GDM1 (cell line): ENCODE measurements around the gene PCP4L1.
"Not testable (repeated sequence)": the region's sequence is repeated elsewhere in the genome, so short reads cannot be mapped to it uniquely, and the experiment has no call there.

Experiments
- DNase-seq: peaks from one replicate; lab custom pipeline; 2025; lab: John Stamatoyannopoulos, UW

The PCP4L1 gene

DNA sequence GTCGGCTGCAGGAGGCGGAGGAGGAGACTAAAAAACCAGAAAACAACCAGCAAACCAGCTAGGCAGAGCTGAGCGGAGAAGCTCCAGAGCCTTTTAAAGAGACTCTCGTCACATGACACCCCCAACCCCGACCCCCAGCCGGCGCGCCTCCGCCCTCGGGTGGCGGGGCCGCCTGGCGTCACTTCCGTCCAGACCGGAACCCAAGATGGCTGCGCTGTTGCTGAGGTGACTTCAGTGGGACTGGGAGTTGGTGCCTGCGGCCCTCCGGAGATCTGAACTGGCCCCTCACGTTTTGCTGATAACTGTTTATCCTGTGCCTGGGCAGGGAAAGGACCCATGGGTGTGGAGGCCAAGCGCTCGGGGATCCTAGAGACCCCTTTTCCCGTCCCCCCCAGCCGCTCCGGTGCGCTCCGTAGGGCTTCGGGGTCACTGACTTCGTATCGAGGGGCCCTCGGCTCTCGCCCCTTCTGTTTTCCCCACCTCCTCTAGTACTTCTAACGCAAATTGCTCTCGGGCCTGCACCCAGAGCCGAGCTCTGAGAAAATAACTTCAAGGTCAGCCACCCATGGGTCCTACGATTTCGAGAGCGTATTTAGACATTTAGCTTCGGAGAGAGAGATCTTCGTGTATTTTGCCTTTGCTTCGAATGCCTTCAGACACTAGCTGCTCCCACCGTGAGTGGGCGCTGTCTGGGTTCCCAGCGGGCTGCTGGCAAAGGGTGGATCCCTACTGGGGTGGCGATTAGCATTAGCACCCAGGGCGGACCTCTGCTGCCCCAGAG lies 55.8 kb downstream of the PCP4L1 start, which contains the start of gene SDHC:
TSS of gene SDHC (plus strand) at position 181 of the 781 bp plus-strand sequence. CDS start at position 206, 25 bp downstream.
- peak; percentile 84 for DNase-seq

DNA sequence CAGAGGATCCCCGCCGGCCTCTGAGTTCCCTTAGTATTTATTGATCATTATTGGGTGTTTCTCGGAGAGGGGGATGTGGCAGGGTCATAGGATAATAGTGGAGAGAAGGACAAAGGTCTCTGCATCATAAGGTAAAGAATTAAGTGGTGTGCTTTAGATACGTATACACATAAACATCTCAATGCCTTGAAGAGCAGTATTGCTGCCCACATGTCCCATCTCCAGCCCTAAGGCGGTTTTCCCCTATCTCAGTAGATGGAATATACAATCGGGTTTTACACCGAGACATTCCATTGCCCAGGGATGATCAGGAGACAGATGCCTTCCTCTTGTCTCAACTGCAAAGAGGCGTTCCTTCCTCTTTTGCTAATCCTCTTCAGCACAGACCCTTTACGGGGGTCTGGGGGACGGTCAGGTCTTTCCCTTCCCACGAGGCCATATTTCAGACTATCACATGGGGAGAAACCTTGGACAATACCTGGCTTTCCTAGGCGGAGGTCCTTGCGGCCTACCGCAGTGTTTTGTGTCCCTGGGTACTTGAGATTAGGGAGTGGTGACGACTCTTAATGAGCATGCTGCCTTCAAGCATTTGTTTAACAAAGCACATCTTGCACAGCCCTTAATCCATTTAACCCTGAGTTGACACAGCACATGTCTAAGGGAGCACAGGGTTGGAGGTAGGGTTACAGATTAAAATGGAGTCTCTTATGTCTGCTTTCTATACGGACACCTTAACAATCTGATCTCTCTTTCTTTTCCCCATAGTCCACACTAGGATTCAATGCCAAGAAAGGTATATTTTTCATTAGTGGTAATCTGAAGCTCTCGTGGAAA lies 57.5 kb downstream of the PCP4L1 start:
- not testable (repeated sequence) for DNase-seq

DNA sequence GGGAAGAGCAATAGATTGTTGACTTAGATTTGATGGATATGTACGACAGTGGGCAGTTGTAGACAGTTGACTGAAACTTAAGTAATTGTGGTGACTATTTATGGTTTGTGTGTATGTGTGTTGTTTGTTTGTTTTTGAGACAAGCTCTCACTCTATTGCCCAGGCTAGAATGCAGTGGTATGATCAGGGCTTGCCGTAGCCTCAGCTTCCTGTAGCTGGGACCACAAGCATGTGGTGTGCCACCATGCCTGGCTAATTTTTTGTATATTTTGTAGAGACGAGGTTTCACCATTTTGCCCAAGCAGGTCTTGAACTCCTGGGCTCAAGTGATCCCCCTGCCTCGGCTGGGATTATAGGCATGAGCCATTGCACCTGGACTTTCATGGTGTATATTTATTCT lies 65.5 kb downstream of the PCP4L1 start:
- no peak for DNase-seq

DNA sequence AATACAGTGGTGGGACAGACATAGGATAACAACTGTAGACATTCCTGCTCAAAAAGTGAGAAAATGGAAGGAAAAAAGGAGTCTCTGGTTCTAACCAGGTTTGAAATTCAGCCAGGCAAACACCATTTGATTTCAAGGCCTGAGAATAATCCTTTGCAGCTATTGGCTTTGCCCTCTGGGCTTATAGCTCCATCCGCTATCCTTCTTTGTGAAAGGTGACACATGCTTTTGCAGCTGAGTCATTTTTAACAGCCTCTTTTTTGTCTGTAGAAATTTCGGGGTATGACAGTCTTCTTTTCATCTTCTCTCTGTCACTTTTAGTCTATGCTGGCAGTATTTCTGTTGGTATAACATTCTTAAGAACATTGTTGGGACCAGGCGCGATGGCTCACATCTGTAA lies 71.8 kb downstream of the PCP4L1 start:
- DNase-seq, result no peak

DNA sequence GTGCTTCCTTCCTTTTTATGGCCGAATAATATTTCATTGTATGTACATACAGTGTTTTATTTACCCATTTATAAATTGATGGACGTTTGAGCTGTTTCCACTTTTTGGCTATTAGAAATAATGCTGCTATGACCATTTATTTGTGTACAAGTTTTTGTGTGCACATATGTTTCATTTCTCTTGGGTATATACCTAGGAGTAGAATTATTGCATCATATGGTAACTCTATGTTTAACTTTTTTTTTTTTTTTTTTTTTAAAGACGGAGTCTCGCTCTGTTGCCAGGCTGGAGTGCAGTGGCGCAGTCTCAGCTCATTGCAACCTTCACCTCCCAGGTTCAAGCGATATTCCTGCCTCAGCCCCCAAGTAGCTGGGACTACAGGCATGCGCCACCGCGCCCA lies 74.6 kb downstream of the PCP4L1 start:
- no peak for DNase-seq
